Nephron progenitor cell (in vitro differentiated cells): ENCODE results near the gene TTC16.

ENCODE experiments used
- DNase-seq: peaks from one replicate; pipeline ENCODE4 v3.0.0; 2021
- H3K27ac Mint-ChIP-seq: 2 replicates; pipeline ENCODE4 v1.8.0; 2021; ENCODE audit warnings: mild to moderate bottlenecking, moderate library complexity, mixed read lengths
- H3K27me3 Mint-ChIP-seq: 2 replicates; pipeline ENCODE4 v1.8.0; 2021; ENCODE audit warnings: mild to moderate bottlenecking, low read depth, mixed read lengths; ENCODE audit not compliant: poor library complexity
- H3K36me3 Mint-ChIP-seq: 2 replicates; pipeline ENCODE4 v1.8.0; 2021; ENCODE audit warnings: low read depth, mixed read lengths
- H3K4me1 Mint-ChIP-seq: 2 replicates; pipeline ENCODE4 v1.8.0; 2021; ENCODE audit warnings: mixed read lengths
- H3K4me3 Mint-ChIP-seq: 2 replicates; pipeline ENCODE4 v1.8.0; 2021; ENCODE audit warnings: mild to moderate bottlenecking, moderate library complexity, mixed read lengths
- H3K9me3 Mint-ChIP-seq: 2 replicates; pipeline ENCODE4 v1.8.0; 2021; ENCODE audit warnings: mild to moderate bottlenecking, moderate library complexity, mixed read lengths
- TF ChIP-seq, protein P1 (sequence below): fragments of 200-600 bp; sonication (generic); IDR thresholded peaks from 2 replicates; pipeline ENCODE4 v1.5.0; 2021; ENCODE audit warnings: antibody characterized with exemption

The TTC16 gene

GRCh38 chr9:127707766-127708165, 8.1 kb upstream of the TTC16 start:
- Mint-ChIP-seq H3K27me3 (peaks cover 20% of the 10 kb centered on the region), H3K9me3 (peaks cover 7% of the 10 kb centered on the region), H3K4me3 (no peak overlapping the region), H3K4me1 (peaks cover 65% of the 10 kb centered on the region), H3K27ac (no peak overlapping the region), H3K36me3 (no peaks in the 10 kb centered on the region)
- DNase-seq = no peak
- TF ChIP-seq, protein P1, sequence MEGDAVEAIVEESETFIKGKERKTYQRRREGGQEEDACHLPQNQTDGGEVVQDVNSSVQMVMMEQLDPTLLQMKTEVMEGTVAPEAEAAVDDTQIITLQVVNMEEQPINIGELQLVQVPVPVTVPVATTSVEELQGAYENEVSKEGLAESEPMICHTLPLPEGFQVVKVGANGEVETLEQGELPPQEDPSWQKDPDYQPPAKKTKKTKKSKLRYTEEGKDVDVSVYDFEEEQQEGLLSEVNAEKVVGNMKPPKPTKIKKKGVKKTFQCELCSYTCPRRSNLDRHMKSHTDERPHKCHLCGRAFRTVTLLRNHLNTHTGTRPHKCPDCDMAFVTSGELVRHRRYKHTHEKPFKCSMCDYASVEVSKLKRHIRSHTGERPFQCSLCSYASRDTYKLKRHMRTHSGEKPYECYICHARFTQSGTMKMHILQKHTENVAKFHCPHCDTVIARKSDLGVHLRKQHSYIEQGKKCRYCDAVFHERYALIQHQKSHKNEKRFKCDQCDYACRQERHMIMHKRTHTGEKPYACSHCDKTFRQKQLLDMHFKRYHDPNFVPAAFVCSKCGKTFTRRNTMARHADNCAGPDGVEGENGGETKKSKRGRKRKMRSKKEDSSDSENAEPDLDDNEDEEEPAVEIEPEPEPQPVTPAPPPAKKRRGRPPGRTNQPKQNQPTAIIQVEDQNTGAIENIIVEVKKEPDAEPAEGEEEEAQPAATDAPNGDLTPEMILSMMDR = no peak

- Mint-ChIP-seq H3K4me1 (peaks cover 55% of the 10 kb centered on the region), H3K4me3 (no peak overlapping the region), H3K27ac (no peak overlapping the region)
Measured at GRCh38 chr9:127708952-127709587, 6.8 kb upstream of the TTC16 start.

GRCh38 chr9:127710204-127710783, 5.6 kb upstream of the TTC16 start:
- Mint-ChIP-seq H3K4me1 (peaks cover 44% of the 10 kb centered on the region), H3K27ac (peak overlapping the region; percentile 99), H3K36me3 (no peaks in the 10 kb centered on the region), H3K27me3 (peaks cover 36% of the 10 kb centered on the region), H3K9me3 (peaks cover 7% of the 10 kb centered on the region), H3K4me3 (no peak overlapping the region)
- TF ChIP-seq, protein P1 = no peak
- no peak for DNase-seq

More at GRCh38 chr9:127708952-127709587, 6.8 kb upstream of the TTC16 start:
- Mint-ChIP-seq H3K27me3 (peaks cover 27% of the 10 kb centered on the region), H3K36me3 (no peaks in the 10 kb centered on the region), H3K9me3 (peaks cover 7% of the 10 kb centered on the region)
- TF ChIP-seq, protein P1 = no peak
- DNase-seq = no peak

DNA sequence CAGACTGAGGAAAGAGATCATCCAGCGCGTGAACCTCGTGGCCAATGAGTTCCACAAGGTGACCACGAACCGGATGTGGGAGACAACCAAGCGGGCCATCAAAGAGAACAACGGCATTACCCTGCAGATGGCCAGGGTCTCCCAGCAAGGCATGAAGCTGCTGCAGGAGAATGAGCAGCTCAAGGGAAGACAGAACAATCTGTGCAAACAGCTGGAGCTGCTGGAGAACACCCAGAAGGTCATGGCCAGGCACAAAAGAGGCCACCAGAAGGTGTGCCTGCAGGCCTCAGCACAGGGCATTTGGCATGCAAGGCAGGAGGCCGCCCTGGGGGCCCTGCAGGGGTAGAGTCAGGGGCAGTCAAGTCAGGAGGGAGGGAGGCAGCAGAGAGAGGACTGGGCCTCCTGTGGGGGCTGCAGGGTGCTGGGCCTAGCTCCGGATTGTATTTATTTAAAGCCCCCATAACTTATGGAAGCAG, 4.6 kb upstream of the TTC16 start:
- Mint-ChIP-seq H3K27ac (no peak overlapping the region), H3K27me3 (peaks cover 43% of the 10 kb centered on the region), H3K4me1 (peaks cover 44% of the 10 kb centered on the region), H3K4me3 (no peak overlapping the region), H3K9me3 (peaks cover 7% of the 10 kb centered on the region), H3K36me3 (no peaks in the 10 kb centered on the region)
- TF ChIP-seq, protein P1 = no peak
- no peak for DNase-seq

- no peak overlapping the region for H3K27ac Mint-ChIP-seq
- H3K4me3 Mint-ChIP-seq = no peak overlapping the region
- TF ChIP-seq, protein P1 = no peak
- H3K36me3 Mint-ChIP-seq = no peaks in the 10 kb centered on the region
- no peak for DNase-seq
- H3K4me1 Mint-ChIP-seq = peaks cover 40% of the 10 kb centered on the region
- peaks cover 7% of the 10 kb centered on the region for H3K9me3 Mint-ChIP-seq
- H3K27me3 Mint-ChIP-seq = peaks cover 44% of the 10 kb centered on the region
Measured at GRCh38 chr9:127711831-127712274, 4.0 kb upstream of the TTC16 start.
